Stimulated activated CD4-positive, alpha-beta T cell treated with anti-CD3 and anti-CD28 coated beads, TNF-alpha, amount 100 ng/mL, for 48 hours (primary cell): ENCODE measurements around the gene SEMA3B.
A peak's percentile ranks its signal among the peaks of the same experiment; 100 is the strongest.
"Not testable (repeated sequence)": the region's sequence is repeated elsewhere in the genome, so short reads cannot be mapped to it uniquely, and the experiment has no call there.

ENCODE experiments used
- DNase-seq, 3 donors: peaks; one replicate each; pipeline ENCODE4 v3.0.0-alpha.2; 2020; ENCODE audit warnings: low read depth in 3 of 3

SEMA3B gene

DNA sequence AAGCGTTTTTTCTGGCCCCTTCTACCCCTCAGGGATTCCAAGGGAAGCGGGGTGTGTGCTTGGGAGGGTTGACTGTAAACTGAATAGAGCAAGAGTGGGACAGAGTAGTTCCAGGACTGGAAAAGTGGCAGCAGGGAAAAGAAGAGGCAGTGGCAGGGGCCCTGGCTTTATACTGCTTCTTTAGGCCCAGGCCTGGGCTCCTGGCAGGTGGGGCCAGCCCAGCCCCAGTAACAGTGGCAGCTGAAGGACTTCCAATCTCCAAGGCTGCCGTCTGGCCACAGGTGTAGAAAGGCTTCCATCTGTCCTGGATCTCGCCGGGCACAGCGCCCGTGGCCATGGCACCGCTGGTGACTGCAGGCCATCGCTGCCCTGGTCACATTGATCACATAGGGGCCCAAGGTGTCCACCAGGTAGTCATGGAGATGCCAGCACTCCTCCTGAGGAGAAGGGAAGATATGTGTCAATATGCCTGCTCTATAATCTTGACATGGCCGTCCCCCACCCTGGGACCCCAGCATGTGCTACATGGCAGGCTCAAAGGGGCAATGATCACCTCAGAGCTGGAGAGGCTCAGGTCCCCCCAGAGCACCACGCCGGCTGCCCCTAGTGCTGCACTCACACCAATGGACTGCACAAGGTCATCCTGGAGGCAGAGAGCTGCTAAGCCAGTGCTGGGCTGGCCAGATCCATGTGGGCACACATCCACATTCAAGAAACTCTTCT, 24.3 kb downstream of the SEMA3B start:
- no peak for DNase-seq

DNA sequence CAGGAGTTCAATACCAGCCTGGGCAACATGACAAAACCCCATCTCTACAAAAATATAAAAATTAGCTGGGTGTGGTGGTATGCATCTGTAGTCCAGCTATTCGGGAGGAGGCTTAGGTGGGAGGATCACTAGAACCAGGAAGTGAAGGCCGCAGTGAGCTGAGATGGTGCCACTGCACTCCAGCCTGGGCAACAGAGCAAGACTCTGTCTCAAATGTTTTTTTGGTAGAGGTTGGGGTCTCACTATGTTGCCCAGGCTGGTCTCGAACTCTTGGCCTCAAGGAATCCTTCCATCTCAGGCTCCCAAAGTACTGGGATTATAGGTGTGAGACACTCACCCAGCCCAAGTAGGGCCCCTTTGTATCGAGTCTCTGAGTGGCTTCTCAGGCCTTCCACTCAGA, 25.1 kb downstream of the SEMA3B start:
- no peak for DNase-seq

DNA sequence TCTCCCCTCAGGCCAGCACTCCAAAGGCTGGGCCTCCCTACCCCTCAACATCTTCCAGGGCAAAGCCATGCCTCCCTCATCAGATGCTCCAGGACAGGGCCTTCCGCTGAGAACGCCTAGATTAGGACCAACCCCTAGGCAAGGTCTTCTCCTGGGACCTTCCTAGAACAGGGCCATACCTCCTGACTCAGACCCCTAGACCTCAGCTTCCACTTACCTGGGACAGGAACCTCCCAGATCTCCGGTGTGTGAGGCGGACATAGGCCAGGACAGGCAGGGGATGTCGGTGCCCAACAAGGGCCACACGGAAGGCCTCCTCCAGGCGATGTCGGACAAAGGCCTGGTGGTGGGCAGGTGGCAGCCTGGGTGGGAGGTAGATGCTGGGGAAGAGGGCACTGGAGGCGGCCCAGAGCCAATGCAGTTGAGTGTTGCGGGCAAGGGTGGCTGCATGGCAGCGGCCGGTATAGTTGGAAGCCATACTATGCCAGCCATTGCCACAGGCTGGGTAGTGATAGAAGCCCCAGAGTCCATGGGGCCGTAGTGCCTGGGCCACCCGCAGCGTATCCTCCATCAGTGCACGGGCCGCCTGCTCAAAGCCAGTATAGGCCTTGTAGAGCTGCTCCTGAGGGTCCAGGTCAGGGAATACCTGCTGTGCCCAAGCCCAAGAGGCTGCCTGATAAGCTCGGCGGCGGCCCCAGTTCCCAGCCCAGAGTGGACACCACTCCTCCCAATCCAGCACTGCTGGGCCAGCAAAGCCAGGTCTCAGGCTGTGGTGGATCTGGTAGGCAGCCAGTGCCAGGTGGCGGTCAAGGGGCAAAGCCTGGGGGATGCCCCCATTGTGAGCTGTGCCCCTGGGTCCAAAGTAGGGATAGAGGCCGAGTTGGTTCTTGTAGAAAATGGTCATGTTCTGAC, 25.8 kb downstream of the SEMA3B start:
- DNase-seq: no peak

DNA sequence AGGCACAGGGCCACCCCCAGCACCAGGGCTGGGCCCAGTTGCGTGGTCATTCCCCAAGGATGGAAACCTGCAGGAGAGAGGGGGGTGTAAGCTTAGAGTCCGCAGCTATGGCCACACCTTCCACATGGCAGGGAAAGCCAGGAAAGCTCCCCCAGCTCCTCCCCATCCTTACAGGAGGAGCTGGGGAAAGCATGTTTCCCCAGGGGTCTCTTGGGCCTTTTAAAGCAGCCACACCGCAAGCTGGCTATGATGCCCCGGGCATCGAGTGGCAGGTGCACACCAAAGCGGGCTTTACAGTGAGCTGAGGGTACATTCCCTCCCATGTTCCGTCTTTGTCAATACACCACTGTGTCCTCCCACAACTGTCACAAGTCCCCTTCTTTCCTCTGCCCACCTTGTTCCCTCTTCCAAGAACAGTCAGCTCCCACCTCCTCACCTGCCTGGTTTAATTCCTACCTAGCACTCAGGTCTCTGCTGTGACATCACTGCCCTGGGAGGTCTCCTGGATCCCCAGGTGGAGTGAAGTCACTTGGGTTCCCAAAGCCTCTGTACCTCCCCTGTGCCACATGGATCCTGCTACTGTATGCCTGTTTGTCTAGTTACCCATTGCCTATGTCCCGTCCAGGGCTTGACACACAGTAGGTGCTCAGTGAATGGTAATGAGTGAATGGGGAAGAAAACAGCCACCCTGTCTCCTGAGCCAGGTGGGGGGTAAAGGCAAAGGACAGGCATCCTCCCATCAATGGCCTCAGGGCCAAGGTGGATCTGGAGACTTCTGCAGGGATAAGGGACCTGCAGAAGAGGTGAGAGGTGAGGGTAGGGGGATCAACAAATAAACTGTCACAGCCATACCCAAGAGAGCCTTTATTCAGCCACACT, 26.8 kb downstream of the SEMA3B start:
- DNase-seq: no peak

DNA sequence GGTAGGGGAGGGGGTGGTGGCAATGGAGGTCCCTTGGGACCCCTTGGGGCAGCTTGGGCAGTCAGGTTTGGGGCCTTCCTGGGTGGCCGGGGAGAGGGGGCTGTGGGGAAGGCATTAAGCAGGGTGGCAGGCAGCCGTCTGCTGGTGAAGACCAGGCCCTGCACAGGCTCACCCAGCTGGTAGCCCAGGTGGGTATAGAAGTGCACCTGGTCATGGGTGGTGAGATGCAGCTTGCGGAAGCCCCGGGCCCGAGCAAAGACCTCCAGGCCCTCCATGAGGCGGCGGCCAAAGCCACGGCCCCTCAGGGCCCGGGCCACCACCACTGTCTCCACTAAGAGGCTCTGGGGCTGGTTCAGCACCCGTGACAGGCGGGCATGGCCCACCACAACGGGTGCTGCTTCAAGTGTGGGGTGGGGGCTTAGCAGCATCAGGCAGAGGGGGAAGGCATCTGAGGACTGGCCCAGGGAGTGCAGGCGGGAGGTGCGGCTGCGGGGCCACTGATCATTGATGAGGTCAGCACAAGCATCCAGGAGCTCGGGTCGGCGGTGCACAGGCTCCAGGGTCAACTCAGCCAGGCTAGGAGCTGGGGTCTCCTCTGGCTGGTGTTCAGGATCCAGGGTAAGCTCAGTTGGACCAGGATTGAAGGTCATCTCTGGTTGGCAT, 27.9 kb downstream of the SEMA3B start:
- no peak for DNase-seq

DNA sequence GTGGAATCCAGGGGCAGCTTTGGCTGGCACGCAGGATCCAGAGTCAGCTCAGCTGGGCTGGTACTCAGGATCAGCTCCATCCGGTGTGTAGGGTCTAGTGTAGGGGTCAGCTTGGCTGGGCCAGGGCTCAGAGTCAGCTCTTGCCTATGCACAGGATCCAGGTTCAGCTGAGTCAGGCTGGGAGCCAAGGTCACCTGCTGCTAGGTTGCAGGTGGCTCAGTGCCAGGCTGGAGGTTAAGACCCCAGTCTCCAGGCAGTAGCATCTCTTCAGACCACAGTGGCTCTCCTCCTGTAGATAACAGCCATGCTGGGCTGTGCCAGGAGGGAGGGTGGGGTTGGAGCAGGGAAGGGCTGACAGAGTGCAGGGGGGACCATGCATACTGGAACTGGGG, 28.4 kb downstream of the SEMA3B start:
- no peak for DNase-seq

DNA sequence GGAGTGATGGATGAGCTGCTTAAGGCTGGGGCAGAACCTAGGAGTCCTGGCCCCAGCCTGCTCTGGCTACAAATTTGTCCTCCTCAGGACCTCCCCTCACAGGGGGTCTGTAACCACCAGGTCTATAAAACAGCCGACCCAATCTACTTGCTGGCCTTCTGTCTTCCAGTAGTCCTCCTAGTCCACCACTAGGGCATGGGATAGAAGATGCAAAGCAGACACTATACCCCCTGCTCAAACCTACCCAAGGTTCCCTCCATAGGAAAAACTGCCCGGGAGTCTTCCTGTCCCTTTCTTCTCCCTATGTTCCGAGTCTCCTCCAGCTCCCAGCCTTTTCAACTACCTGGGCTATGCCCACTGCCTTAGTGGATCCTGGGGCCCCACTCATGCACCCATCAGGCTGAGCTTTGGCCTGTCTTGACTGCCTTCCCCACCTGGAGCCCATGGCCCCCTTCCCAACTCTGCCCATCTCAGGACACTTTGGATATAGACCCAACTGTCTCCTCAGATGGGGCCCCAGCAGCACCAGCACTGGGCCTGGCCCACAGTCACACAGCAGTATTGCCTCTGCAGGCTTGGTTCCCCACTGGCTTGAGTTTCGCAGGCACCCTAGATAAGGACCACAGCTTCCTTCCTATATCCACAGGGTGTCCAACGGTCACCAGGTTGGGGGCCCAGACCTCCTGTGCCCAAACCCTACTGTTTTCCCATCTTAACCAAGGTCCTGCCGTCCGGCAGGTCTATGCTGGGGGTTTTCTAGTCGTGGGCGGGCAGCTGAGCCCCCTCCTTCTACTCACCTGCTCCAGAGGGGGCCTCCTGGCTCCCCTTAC, 29.2 kb downstream of the SEMA3B start:
- DNase-seq: no peak

DNA sequence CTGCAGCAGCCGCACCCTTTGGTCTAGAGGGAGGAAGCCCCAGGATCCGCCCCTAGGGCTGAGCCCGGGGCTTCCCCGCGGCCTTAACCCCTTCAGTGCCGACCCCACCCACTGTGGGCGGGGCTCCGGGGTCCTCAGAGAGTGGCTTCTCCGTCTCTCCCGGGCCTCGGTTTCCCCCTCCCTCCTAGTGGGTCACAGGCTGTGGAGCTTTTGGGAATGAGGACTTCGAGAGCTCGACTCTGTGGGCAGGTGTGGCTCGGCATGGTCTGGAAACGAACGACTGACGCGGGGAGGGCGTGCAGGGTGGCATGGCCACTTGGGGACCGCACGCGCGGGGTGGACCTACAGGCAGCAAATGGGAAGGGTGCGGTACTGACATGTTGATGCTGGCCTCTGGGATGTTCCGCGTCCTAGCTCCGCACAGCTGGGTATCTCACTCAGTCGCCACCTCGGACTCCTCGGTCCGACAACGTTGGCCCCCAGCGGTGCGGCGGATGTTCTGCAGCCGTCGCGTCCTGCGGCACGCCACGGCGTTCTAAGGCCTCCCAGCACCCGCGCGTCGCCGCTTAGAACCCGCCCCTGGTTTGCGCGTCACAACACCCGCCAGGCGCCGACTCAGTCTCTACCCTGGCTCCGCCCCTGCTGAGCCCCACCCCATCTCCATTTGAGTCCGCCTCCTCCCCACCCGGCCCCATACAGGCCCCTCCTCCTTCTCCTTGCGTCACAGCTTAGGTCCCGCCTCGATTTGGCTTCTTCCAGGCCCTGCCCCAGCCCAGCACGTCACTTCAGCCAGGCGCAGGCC, 30.1 kb downstream of the SEMA3B start, which contains the start of the genes HYAL3 and NAA80:
Gene HYAL3, minus strand, starts transcription at position 570 of the 802 bp plus-strand sequence. CDS start 3,803 bp downstream, outside the sequence.
Gene NAA80, minus strand, starts transcription at position 570 of the 802 bp plus-strand sequence. CDS start 1,942 bp downstream, outside the sequence.
- peak; percentile 97 to 99 (median 98) for DNase-seq

DNA sequence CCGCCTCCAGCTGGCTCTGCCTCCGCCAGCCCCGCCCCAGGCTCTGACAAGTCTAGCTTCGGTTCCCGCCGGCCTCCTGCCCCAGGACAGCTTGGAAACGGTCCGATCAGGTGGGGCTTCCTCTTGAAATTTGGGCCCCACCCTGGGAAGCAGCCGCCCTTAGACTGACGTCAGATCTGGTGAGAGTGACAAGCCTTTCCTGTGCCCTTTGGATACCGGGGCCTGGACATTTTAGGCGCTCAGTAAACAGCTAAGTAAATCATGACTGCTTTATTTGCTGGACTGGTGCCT, 30.6 kb downstream of the SEMA3B start:
- no peak for DNase-seq

DNA sequence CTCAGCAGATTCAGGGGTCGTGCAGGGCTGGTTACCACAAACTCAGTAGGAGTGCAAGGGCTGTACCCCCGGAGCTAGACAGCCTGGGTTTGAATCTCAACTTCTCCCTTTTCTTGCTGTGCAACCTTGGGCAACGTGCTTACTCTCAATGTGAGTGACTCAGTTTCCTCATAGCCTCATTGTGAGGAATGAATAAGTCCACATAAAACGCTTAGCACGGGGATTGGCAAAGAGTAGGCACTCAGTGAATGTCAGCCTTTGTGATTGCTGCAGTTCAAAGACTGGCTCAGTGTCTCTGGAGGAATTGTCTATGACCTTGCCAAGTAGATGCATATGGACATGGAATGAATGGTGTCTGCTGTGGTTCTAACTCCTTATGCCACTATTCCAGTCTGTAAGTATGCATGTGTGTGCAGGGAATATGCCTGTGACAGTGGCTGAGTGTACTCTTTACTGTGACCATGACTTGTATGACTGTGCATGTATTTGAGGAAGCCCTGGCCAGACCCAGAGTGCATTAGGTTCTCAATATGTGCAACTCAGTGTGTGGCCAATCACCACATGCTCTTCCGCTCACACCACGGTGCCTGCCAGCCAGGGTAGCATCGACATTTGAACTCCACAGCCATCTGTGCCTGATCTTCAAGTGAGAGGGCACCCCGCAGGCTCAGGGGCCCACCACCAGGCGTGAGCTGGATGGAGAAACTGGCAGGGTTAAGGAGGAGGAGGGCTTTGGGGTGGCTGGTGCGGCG, 31.2 kb downstream of the SEMA3B start:
- DNase-seq: no peak

DNA sequence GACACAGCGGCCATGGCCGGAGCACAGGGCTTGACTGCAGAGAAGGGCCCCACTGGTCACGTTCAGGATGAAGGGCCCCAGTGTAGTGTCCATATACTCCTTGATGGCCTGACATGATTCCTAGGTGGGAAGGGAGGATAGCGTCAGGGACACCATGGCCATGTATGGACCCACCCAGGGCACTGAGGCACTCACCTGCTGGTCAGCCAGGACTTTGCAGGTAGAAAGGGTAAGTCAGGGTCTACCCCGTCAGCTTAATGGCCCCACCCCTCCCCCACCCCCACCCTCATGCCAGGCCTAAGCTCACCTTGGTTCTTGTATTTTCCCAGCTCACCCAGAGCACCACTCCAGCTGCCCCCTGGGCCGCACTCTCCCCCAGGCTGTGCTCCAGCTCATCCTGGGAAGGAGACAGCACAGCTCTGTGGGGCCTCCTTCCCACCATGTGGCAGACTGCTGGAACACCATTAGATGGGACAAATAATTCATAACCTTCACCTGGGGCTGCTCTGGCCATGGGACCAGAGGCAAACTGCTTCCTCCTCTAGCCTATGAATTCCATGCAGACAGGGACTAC, 31.8 kb downstream of the SEMA3B start:
- no peak for DNase-seq

DNA sequence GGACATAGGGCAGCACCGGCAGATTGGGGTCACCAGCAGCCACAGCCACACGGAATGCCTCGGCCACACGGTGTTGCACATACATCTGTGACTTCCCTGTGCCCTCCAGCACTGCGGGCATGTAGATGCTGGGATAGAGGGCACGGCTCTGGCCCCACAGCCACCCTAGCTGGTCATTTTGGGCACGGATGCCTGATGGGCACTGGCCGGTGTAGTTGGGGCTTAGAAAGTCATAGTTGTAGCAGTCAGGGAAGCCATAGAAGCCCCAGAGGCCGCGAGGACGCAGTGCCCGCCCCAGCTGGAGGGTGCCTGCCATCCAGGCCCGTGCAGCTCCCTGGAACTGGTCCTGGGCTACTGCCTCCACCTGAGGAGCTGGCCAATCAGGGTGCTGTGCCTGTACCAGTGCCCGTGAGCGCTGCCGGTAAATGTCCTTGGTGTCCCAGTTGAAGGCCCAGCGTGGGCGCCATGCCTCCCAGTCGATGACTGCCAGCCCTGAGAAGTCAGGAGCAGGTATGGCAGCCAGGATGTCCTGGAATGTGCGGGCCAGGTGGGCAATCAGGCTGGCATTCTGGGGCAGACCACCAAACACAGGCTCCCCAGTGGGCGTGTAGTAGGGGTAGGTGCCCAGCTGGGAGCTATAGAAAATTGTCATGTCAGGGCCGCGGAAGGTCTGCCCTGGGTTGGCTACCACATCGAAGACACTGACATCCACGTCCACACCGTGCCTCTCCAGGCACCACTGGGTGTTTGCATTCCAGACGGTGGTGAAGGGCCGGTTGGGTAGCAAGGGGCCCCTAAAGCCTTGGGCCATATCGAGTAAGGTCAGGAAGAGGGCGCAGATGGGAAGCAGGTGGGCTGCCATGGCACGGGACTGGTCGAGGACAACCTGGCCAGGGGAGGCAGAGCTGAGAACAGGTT, 33.4 kb downstream of the SEMA3B start:
- no peak for DNase-seq

DNA sequence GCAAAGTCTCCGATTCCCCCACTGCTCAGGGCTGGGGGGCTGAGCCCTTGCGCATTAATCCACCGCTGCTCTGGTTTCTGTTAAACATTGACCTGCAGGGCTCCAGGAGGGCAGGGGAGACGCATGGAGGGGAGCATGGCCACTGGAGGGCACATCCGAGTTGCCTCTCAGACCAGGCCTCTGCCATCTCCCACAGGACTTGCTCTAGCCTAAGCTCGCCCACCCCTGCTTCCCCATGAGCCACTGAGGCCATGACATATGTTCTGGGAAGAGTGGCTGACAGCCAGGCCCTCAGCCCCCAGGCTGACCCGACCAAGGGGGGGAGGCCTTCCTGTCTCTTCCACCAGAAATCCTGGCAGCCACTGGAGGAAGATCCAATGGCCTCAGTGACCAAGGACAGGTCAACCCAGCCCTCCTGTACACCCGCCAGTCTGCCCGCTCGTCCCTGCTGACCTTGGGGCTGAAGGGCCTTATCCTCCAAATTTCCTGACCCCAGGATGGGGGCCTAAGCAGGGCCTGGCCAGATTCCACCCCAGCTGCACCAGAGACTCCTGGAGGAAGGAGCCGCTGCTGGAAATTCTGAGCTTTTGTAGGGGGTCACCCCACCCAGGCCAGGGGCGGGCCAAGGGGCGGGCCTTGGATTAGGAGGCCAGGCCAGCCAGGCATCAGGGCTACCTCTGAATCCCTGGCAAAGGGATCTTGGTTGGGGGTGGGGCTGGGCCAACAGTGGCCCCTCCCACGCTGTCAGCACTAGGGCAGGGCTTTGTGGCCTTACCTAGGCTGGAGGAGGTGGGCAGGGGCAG, 34.3 kb downstream of the SEMA3B start, which contains the start of gene HYAL1:
Gene HYAL1, minus strand, starts transcription at position 562 of the 803 bp plus-strand sequence. CDS start 618 bp downstream, outside the sequence.
- no peak for DNase-seq

DNA sequence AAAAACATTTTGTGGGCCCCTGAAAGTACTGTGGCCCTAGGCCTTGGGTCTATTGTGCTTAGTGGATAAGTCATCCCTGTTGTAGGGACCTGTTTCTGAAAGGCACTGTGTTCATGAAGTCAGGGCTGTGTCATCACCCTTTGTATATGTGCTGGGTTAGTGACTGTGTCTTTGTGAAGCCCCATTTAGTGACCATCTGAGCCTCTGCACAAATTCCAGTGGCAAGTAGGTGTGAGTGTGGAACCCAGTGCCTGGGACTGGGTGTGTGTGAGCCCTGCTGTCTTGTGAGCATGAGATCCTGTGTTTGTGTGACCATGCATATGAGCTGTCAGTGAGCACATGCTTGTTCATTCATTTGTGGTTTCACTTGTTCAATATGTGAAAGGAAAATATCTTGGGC, 35.7 kb downstream of the SEMA3B start:
- DNase-seq: no peak

DNA sequence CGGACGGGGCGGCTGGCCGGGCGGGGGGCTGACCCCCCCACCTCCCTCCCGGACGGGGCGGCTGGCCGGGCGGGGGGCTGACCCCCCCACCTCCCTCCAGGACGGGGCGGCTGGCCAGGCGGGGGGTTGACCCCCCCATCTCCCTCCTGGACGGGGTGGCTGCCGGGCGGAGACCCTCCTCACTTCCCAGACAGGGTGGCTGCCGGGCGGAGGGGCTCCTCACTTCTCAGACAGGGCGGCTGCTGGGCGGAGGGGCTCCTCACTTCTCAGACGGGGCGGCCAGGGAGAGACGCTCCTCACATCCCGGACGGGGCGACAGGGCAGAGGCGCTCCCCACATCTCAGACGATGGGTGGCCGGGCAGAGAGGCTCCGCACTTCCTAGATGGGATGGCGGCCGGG, 43.1 kb downstream of the SEMA3B start:
- not testable (repeated sequence) for DNase-seq

DNA sequence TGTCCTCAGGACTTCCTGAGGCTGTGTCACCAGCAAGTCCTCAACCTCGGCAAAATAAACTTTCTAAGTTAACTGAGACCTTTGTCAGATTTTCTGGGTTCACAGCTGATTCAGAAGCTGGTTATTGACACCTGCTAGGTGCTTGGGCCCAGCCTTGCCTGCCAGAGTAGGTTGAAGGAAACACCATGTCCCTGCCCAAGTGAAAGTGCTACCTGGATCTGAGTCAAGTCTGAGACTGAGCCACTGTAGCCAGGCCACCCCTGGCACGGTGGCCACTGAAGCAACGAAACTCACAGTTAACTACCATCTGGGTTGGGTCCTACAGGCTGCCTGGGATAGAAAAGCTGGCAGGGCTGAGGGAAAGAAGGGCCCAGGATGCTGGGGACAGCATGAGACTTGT, 45.4 kb downstream of the SEMA3B start:
- DNase-seq: no peak

DNA sequence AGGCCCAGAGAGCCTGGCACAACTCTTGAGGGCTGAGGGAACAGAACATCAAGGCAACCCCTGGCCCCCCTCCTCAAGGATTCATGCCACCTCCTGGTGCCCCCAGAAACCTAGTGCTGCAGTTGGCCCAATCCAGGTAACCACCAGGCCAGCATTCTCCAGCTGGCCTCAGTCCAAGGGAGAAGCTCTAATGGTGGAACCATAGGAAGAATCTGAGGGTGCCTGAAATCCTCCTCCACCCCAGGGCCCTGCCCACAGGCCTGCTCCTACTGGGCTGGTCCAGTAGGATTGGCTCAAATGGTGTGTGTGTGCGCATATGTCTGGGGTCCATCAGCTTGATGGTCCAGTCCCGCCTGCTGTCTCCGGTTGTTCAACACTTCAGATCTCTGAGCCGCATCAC, 45.9 kb downstream of the SEMA3B start:
- DNase-seq: no peak
